Pancreas (tissue), 10 donors: ENCODE measurements around the gene TNIP3. TPM values are rescaled to one million over a fixed set of nuclear protein-coding genes. Genes with fewer than 3 reads are reported as not detected.

Experiments used
- ATAC-seq, 4 donors: fragments of 200-7000 bp; cut with Tn5 transposase; one replicate each; pipeline versions ENCODE4 v1.8.0 to v1.9.1; 2020; ENCODE audit warnings: mild to moderate bottlenecking in 4 of 4, moderate library complexity in 4 of 4
- DNase-seq, 6 donors: peaks; one replicate each; pipeline ENCODE4 v3.0.0-alpha.2; 2020
- FAIRE-seq: peaks from 2 replicates; lab custom pipeline; 2012; peaks lifted over from hg19 to GRCh38; lab: Jason Lieb, UNC
- H3K27ac ChIP-seq, 4 donors: fragments of 200-600 bp; sonication (generic); 1 replicate in 3 of 4; 2 replicates in 1 of 4; pipeline versions ENCODE4 v1.5.0 to v1.8.0; 2020
- H3K27me3 ChIP-seq, 4 donors: fragments of 200-600 bp; one replicate each; pipeline ENCODE4 v1.8.0; 2021
- H3K36me3 ChIP-seq, 3 donors: fragments of 200-600 bp; sonication (generic) in 1 of 3; one replicate each; pipeline versions ENCODE4 v1.5.0 to v1.8.0; 2020 to 2021
- H3K4me1 ChIP-seq, 3 donors: fragments of 200-600 bp; one replicate each; pipeline ENCODE4 v1.8.0; 2021
- H3K4me3 ChIP-seq, 4 donors: fragments of 200-600 bp; sonication (generic) in 2 of 4; one replicate each; pipeline versions ENCODE4 v1.5.0 to v1.8.0; 2020 to 2021
- H3K9me3 ChIP-seq, 4 donors: fragments of 200-600 bp; one replicate each; pipeline ENCODE4 v1.8.0; 2021
- CTCF ChIP-seq, 4 donors: fragments of 200-600 bp; sonication (generic) in 3 of 4; IDR thresholded peaks; one replicate each; pipeline versions ENCODE4 v1.5.0 to v1.8.0; 2021; ENCODE audit warnings: antibody characterized with exemption in 4 of 4
- WGBS, 2 donors: extraction: QIAGEN DNeasy Blood & Tissue Kit; methylation state at CpG; one replicate each; pipeline ENCODE4 v1.1.7; 2013; 5-methylcytosine and 5-hydroxymethylcytosine counted together
- intact Hi-C, 3 donors: fragments of 100-400 bp; cut with DNase I; formaldehyde crosslinking; loops; one replicate each; pipeline versions ENCODE4 v1.11.1 to v1.14.2; 2022
- polyA plus RNA-seq, 2 donors: library from polyadenylated mRNA; stranded (reverse); fragments of 200-250 nt; gene quantifications; one replicate each; pipeline ENCODE4 v1.2.3, GENCODE V29; 2013
- total RNA-seq, 6 donors: library from RNA; stranded (reverse); fragmentation: NEBNext Ultra II Directional in 4 of 6; extraction: Animal tissue kit (Norgen Biotek cat#: 25700) in 4 of 6; gene quantifications; one replicate each; pipeline versions ENCODE4 v1.2.1 to v1.2.4, GENCODE V29; 2021 to 2023
- donor health status: healthy with polysubstance abuse.
- donor health status: DM: no; HTN: no; CAD: no; lungs with moderate emphysema.
- donor health status: DM: no; HTN: no; CAD: no.
- donor health status: control.
- donor health status: control.
- donor health status: Bipolar disorder and iron deficiency.
- donor health status: DM: yes; HTN: yes; CAD: no.
- donor health status: DM: no; HTN: no; CAD: no.
- donor health status: DM: no; HTN: no; CAD: no.
- donor health status: DM: yes; HTN: yes; CAD: no.

Gene TNIP3
- total and polyA plus RNA-seq, 8 donors: 0.31 TPM; not detected in 7

GRCh38 chr4:121145430-121145829 lies 18.7 kb downstream of the TNIP3 start:
- H3K27me3 ChIP-seq: peaks cover 0 to 6% (median 3%) of the 10 kb centered on the region in 4 donors
- H3K4me3 ChIP-seq: no peak overlapping the region
- intact Hi-C loops: no loop called here
- TF ChIP-seq CTCF (IDR thresholded peaks at IDR 0.05): no peak
- 60 to 80% methylated on average over 1 of the region's 1 CpG for WGBS, 2 donors
- FAIRE-seq (no peak), DNase-seq (no peak), ATAC-seq (no peak)
- no peaks in the 10 kb centered on the region for H3K36me3 ChIP-seq
- H3K27ac ChIP-seq: no peak overlapping the region
- H3K4me1 ChIP-seq: no peaks in the 10 kb centered on the region
- H3K9me3 ChIP-seq: no peaks in the 10 kb centered on the region

- H3K36me3 ChIP-seq: no peaks in the 10 kb centered on the region
- no peak for TF ChIP-seq CTCF (IDR thresholded peaks at IDR 0.05)
- WGBS, 2 donors: 69 to 83% methylated on average over 2 of the region's 2 CpGs
- H3K4me1 ChIP-seq: no peaks in the 10 kb centered on the region
- peaks cover 0 to 6% (median 3%) of the 10 kb centered on the region in 4 donors for H3K27me3 ChIP-seq
- DNase-seq (no peak), FAIRE-seq (no peak), ATAC-seq (no peak)
- H3K9me3 ChIP-seq: no peaks in the 10 kb centered on the region
- intact Hi-C loops: no loop called here
- H3K27ac ChIP-seq: no peak overlapping the region
- H3K4me3 ChIP-seq: no peak overlapping the region
Measured at GRCh38 chr4:121144021-121144420, 20.1 kb downstream of the TNIP3 start.

- Histone ChIP-seq H3K27ac (no peak overlapping the region), H3K36me3 (no peaks in the 10 kb centered on the region), H3K27me3 (peaks cover 0 to 6% (median 3%) of the 10 kb centered on the region in 4 donors), H3K4me3 (no peak overlapping the region), H3K4me1 (no peaks in the 10 kb centered on the region), H3K9me3 (no peaks in the 10 kb centered on the region)
- ATAC-seq (no peak), DNase-seq (no peak), FAIRE-seq (no peak)
- intact Hi-C loops: no loop called here
- no peak for TF ChIP-seq CTCF (IDR thresholded peaks at IDR 0.05)
Measured at GRCh38 chr4:121143131-121143530, 21.0 kb downstream of the TNIP3 start.

GRCh38 chr4:121140716-121141460 lies 23.2 kb downstream of the TNIP3 start:
- ATAC-seq (no peak), FAIRE-seq (no peak), DNase-seq (no peak)
- H3K4me3 ChIP-seq: no peak overlapping the region
- no peaks in the 10 kb centered on the region for H3K36me3 ChIP-seq
- no peak for TF ChIP-seq CTCF (IDR thresholded peaks at IDR 0.05)
- peaks cover 0 to 4% (median under 1%) of the 10 kb centered on the region in 4 donors for H3K27me3 ChIP-seq
- H3K27ac ChIP-seq: no peak overlapping the region
- 81 to 84% methylated on average over 5 of the region's 5 CpGs for WGBS, 2 donors
- intact Hi-C loops: no loop called here
- H3K9me3 ChIP-seq: no peaks in the 10 kb centered on the region
- H3K4me1 ChIP-seq: no peaks in the 10 kb centered on the region

GRCh38 chr4:121139533-121140222 lies 24.4 kb downstream of the TNIP3 start:
- H3K9me3 ChIP-seq: no peaks in the 10 kb centered on the region
- intact Hi-C loops: no loop called here
- 75 to 84% methylated on average over 7 of the region's 7 CpGs for WGBS, 2 donors
- H3K27ac ChIP-seq: no peak overlapping the region
- no peak for TF ChIP-seq CTCF (IDR thresholded peaks at IDR 0.05)
- no peaks in the 10 kb centered on the region for H3K27me3 ChIP-seq
- no peak overlapping the region for H3K4me3 ChIP-seq
- H3K36me3 ChIP-seq: no peaks in the 10 kb centered on the region
- ATAC-seq (no peak), FAIRE-seq (no peak), DNase-seq (no peak)
- no peaks in the 10 kb centered on the region for H3K4me1 ChIP-seq
